Vagina (tissue), 2 donors: ENCODE results near the gene ZPLD1. TPM values are rescaled to one million over a fixed set of nuclear protein-coding genes. Genes with fewer than 3 reads are reported as not detected.

Experiments
- DNase-seq, 2 donors: peaks; one replicate each; pipeline ENCODE4 v3.0.0-alpha.2; 2017; ENCODE audit errors: extremely low spot score in 2 of 2
- H3K27ac ChIP-seq: fragments of 200-600 bp; sonication (generic); one replicate; pipeline ENCODE4 v1.5.1; 2019
- H3K27me3 ChIP-seq: fragments of 200-600 bp; sonication (generic); one replicate; pipeline ENCODE4 v1.5.1; 2019
- H3K36me3 ChIP-seq, 2 donors: fragments of 200-600 bp; sonication (generic); one replicate each; pipeline ENCODE4 v1.5.1; 2017 to 2019
- H3K4me1 ChIP-seq: fragments of 200-600 bp; sonication (generic); one replicate; pipeline ENCODE4 v1.5.1; 2019
- H3K4me3 ChIP-seq, 2 donors: fragments of 200-600 bp; sonication (generic); 1 replicate in 1 of 2; 2 replicates in 1 of 2; pipeline ENCODE4 v1.5.1; 2016 to 2019
- H3K9me3 ChIP-seq: fragments of 200-600 bp; sonication (generic); one replicate; pipeline ENCODE4 v1.5.1; 2019
- CTCF ChIP-seq, 3 experiments: fragments of 450-650 bp in 2 of 3; fragments of 200-600 bp in 1 of 3; sonication (generic) in 1 of 3; IDR thresholded peaks; one replicate each; pipeline ENCODE4 v1.5.1; 2017 to 2019; ENCODE audit warnings: antibody characterized with exemption in 3 of 3, mild to moderate bottlenecking in 2 of 3, moderate library complexity in 2 of 3
- POLR2A ChIP-seq, 2 donors: fragments of 450-650 bp; IDR thresholded peaks; one replicate each; pipeline ENCODE4 v1.6.1; 2017; ENCODE audit warnings: antibody characterized with exemption in 2 of 2, mild to moderate bottlenecking in 2 of 2, moderate library complexity in 2 of 2
- POLR2AphosphoS5 ChIP-seq, 2 donors: sonication (generic); formaldehyde crosslinking; IDR thresholded peaks; one replicate each; pipeline ENCODE4 v1.9.0; 2017; ENCODE audit warnings: antibody characterized with exemption in 2 of 2, mild to moderate bottlenecking in 2 of 2, low read depth in 1 of 2; ENCODE audit not compliant: insufficient read depth in 1 of 2
- intact Hi-C: fragments of 100-400 bp; cut with DNase I; formaldehyde crosslinking; loops from one replicate; pipeline ENCODE4 v1.15.1; 2023
- total RNA-seq: library from RNA; depleted of rRNA; stranded (reverse); fragments of >200 nt; gene quantifications from one replicate; pipeline ENCODE4 v1.2.3, GENCODE V29; 2016

ZPLD1 gene
- total RNA-seq, 1 donor from 2014 or later = not detected

GRCh38 chr3:102511168-102511567, 76.4 kb downstream of the ZPLD1 start:
- Histone ChIP-seq H3K27ac (no peak overlapping the region), H3K9me3 (no peaks in the 10 kb centered on the region), H3K27me3 (no peaks in the 10 kb centered on the region), H3K4me1 (no peaks in the 10 kb centered on the region), H3K36me3 (no peaks in the 10 kb centered on the region), H3K4me3 (no peak overlapping the region)
- intact Hi-C loops = no loop called here
- no peak for TF ChIP-seq CTCF (IDR thresholded peaks at IDR 0.05)
- no peak for TF ChIP-seq POLR2A (IDR thresholded peaks at IDR 0.05)
- TF ChIP-seq POLR2AphosphoS5 (IDR thresholded peaks at IDR 0.05; ENCODE audit: insufficient read depth in 1 of 2, low read depth in 1 of 2) = no peak
- DNase-seq = no peak

GRCh38 chr3:102511639-102512038, 76.8 kb downstream of the ZPLD1 start:
- Histone ChIP-seq H3K4me3 (no peak overlapping the region), H3K9me3 (no peaks in the 10 kb centered on the region), H3K36me3 (no peaks in the 10 kb centered on the region), H3K27ac (no peak overlapping the region), H3K4me1 (no peaks in the 10 kb centered on the region), H3K27me3 (no peaks in the 10 kb centered on the region)
- intact Hi-C loops = no loop called here
- DNase-seq = no peak
- TF ChIP-seq CTCF (IDR thresholded peaks at IDR 0.05) = no peak
- TF ChIP-seq POLR2AphosphoS5 (IDR thresholded peaks at IDR 0.05; ENCODE audit: insufficient read depth in 1 of 2, low read depth in 1 of 2) = no peak
- TF ChIP-seq POLR2A (IDR thresholded peaks at IDR 0.05) = no peak

GRCh38 chr3:102512734-102513504, 78.1 kb downstream of the ZPLD1 start:
- intact Hi-C loops = no loop called here

GRCh38 chr3:102514241-102514640, 79.4 kb downstream of the ZPLD1 start:
- no peak for TF ChIP-seq CTCF (IDR thresholded peaks at IDR 0.05)
- TF ChIP-seq POLR2A (IDR thresholded peaks at IDR 0.05) = no peak
- no peak for TF ChIP-seq POLR2AphosphoS5 (IDR thresholded peaks at IDR 0.05; ENCODE audit: insufficient read depth in 1 of 2, low read depth in 1 of 2)
- intact Hi-C loops = no loop called here
- H3K4me3 ChIP-seq = no peak overlapping the region
- H3K9me3 ChIP-seq = no peaks in the 10 kb centered on the region
- H3K27ac ChIP-seq = no peak overlapping the region
- no peaks in the 10 kb centered on the region for H3K27me3 ChIP-seq
- no peaks in the 10 kb centered on the region for H3K36me3 ChIP-seq
- H3K4me1 ChIP-seq = no peaks in the 10 kb centered on the region
- DNase-seq = no peak

More at GRCh38 chr3:102512734-102513504, 78.1 kb downstream of the ZPLD1 start:
- Histone ChIP-seq H3K27ac (no peak overlapping the region), H3K4me3 (no peak overlapping the region), H3K36me3 (no peaks in the 10 kb centered on the region), H3K9me3 (no peaks in the 10 kb centered on the region), H3K27me3 (no peaks in the 10 kb centered on the region), H3K4me1 (no peaks in the 10 kb centered on the region)
- DNase-seq = no peak
- TF ChIP-seq POLR2AphosphoS5 (IDR thresholded peaks at IDR 0.05; ENCODE audit: insufficient read depth in 1 of 2, low read depth in 1 of 2) (no peak), CTCF (IDR thresholded peaks at IDR 0.05) (no peak), POLR2A (IDR thresholded peaks at IDR 0.05) (no peak)

- no peaks in the 10 kb centered on the region for H3K4me1 ChIP-seq
- no peak for DNase-seq
- no peaks in the 10 kb centered on the region for H3K27me3 ChIP-seq
- no peaks in the 10 kb centered on the region for H3K9me3 ChIP-seq
- H3K27ac ChIP-seq = no peak overlapping the region
- TF ChIP-seq POLR2A (IDR thresholded peaks at IDR 0.05) (no peak), CTCF (IDR thresholded peaks at IDR 0.05) (no peak), POLR2AphosphoS5 (IDR thresholded peaks at IDR 0.05; ENCODE audit: insufficient read depth in 1 of 2, low read depth in 1 of 2) (no peak)
- intact Hi-C loops = no loop called here
- no peaks in the 10 kb centered on the region for H3K36me3 ChIP-seq
- H3K4me3 ChIP-seq = no peak overlapping the region
Observed at GRCh38 chr3:102521246-102521645, 86.4 kb downstream of the ZPLD1 start.
